Measurements from ENCODE around the gene SCT. TPM values are rescaled to one million over a fixed set of nuclear protein-coding genes. Genes with fewer than 3 reads are reported as not detected.

SCT gene
- total RNA-seq, 6 experiments from 2014 or later: not detected

GRCh38 chr11:624705-625635, 2.0 kb downstream of the SCT start, which contains the start of gene CDHR5:
CDHR5 (minus strand) TSS chr11:624955; CDS start chr11:624902, 53 bp downstream.
- H3K9me3 ChIP-seq: no peaks in the 10 kb centered on the region
- peak within 1 kb of the TSS in 1 of 3 donors; percentile 24 for H3K27ac ChIP-seq
- ATAC-seq (peak; percentile 57 to 83 (median 64)), DNase-seq (peak; percentile 41 to 66 (median 57))
- intact Hi-C loops (cut with DNase I): no loop called here
- 29% methylated on average over 4 of the region's 33 CpGs for WGBS (ENCODE audit: insufficient coverage, low coverage, low lambda C conversion rate, missing lambda C conversion rate)
- no peaks in the 10 kb centered on the region for H3K36me3 ChIP-seq
- H3K27me3 ChIP-seq: no peaks in the 10 kb centered on the region
- H3K4me3 ChIP-seq: peak within 1 kb of the TSS; percentile 47 to 56 (median 56)
- peaks cover 0 to 9% (median 0%) of the 10 kb centered on the region in 4 donors for H3K4me1 ChIP-seq
- TF ChIP-seq, protein P1, sequence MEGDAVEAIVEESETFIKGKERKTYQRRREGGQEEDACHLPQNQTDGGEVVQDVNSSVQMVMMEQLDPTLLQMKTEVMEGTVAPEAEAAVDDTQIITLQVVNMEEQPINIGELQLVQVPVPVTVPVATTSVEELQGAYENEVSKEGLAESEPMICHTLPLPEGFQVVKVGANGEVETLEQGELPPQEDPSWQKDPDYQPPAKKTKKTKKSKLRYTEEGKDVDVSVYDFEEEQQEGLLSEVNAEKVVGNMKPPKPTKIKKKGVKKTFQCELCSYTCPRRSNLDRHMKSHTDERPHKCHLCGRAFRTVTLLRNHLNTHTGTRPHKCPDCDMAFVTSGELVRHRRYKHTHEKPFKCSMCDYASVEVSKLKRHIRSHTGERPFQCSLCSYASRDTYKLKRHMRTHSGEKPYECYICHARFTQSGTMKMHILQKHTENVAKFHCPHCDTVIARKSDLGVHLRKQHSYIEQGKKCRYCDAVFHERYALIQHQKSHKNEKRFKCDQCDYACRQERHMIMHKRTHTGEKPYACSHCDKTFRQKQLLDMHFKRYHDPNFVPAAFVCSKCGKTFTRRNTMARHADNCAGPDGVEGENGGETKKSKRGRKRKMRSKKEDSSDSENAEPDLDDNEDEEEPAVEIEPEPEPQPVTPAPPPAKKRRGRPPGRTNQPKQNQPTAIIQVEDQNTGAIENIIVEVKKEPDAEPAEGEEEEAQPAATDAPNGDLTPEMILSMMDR (IDR thresholded peaks at IDR 0.05): no peak
- peak; percentile 9 for TF ChIP-seq POLR2A (IDR thresholded peaks at IDR 0.05)

DNA sequence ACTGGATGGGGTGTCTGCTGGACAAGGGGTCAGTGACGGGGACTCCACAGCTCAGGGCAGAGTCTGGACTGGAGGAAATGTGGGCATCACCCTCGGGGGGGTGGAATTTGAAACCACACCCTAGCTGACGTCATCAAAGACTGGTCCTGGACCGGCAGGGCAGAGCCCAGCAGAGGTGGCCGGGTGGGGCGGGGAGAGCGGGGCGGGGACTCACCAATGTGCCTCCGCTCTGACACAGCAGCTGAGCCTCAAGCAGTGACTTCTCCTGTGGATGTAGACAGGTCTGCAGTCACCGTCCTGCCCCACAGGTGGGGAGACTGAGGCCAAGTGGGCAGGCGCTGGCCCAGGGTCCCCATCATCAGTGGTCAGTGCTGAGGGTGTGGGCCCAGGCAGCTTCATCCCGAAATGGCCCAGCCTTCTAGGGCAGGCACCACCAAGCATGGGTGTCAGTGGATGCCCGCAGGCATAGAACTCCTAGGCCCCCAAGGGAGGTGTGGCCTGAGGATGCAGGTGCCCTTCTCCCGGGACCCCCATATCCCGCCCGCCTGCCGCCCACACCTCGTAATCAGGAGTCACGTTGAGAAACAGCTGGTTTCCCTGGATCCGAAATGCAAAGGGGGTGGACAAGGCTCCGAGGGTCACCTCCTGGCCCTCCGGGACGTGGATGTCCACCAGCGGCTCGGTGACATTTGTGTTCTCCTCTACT, 2.8 kb downstream of the SCT start:
- H3K4me1 ChIP-seq: peaks cover 0 to 9% (median 0%) of the 10 kb centered on the region in 4 donors
- WGBS (ENCODE audit: insufficient coverage, low coverage, low lambda C conversion rate, missing lambda C conversion rate): no CpG with 5 or more reads among the region's 25 CpGs
- TF ChIP-seq POLR2A (IDR thresholded peaks at IDR 0.05): no peak
- TF ChIP-seq, protein P1 (IDR thresholded peaks at IDR 0.05): no peak
- H3K9me3 ChIP-seq: no peaks in the 10 kb centered on the region
- H3K4me3 ChIP-seq: peak overlapping the region; percentile 47 to 56 (median 56)
- DNase-seq (peak; percentile 76 to 86 (median 82)), ATAC-seq (peak; percentile 72 to 85 (median 76))
- intact Hi-C loops (cut with DNase I): no loop called here
- H3K27me3 ChIP-seq: no peaks in the 10 kb centered on the region
- H3K27ac ChIP-seq: peak overlapping the region in 1 of 3 donors; percentile 24
- H3K36me3 ChIP-seq: no peaks in the 10 kb centered on the region

DNA sequence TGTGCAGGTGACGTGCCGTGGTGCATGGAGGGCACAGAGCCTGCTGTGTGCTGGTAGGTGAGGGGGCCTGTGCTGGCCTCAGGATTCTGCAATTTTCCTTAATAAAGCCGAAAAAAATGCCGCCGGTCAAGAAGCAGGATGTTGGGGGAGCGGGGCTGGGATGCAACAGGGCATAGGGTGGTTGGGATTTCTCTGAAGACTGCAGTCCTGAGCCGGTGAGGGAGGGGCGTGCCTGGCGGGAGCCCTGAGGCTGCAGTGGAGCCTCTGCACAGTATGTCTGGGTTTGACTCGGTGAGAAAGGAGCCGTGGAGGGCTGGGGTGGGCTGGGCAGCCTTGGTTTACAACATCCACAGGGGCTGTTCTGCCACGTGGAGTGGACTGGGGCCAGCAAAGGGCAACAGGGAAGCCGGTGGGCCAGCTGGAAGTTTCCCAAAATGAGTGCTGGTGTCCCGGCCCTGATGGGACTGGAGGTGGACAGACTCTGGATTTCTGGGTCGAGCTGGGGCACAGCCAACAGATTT, 3.6 kb downstream of the SCT start:
- TF ChIP-seq, protein P1 (IDR thresholded peaks at IDR 0.05): no peak
- no peak for TF ChIP-seq POLR2A (IDR thresholded peaks at IDR 0.05)
- WGBS (ENCODE audit: insufficient coverage, low coverage, low lambda C conversion rate, missing lambda C conversion rate): 100% methylated on average over 2 of the region's 15 CpGs
- intact Hi-C loops (cut with DNase I): no loop called here
- Histone ChIP-seq H3K4me1 (peaks cover 0 to 9% (median 0%) of the 10 kb centered on the region in 4 donors), H3K27ac (no peak overlapping the region), H3K9me3 (no peaks in the 10 kb centered on the region), H3K27me3 (no peaks in the 10 kb centered on the region), H3K36me3 (no peaks in the 10 kb centered on the region), H3K4me3 (no peak overlapping the region)
- peak in 2 of 3 donors; percentile 49 to 53 for DNase-seq
- ATAC-seq: no peak

DNA sequence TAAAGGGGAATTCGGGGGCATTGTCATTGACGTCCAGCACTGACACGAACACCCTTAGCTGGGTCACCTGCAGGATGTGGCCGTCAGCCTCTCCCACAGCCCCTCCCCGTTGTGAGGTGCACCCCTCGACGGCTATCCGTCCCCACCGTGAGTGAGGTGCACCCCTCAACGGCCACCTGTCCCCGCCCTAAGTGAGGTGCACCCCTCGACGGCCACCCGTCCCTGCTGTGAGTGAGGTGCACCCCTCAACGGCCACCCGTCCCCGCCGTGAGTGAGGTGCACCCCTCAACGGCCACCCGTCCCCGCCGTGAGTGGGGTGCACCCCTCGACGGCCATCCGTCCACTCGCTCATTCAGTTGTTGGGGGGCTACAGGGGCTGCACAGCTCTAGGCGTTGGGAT, 5.1 kb downstream of the SCT start:
- Histone ChIP-seq H3K4me1 (peaks cover 0 to 9% (median 0%) of the 10 kb centered on the region in 4 donors), H3K36me3 (no peaks in the 10 kb centered on the region), H3K27ac (no peak overlapping the region), H3K4me3 (no peak overlapping the region), H3K27me3 (no peaks in the 10 kb centered on the region), H3K9me3 (no peaks in the 10 kb centered on the region)
- 72% methylated on average over 21 of the region's 27 CpGs for WGBS (ENCODE audit: insufficient coverage, low coverage, low lambda C conversion rate, missing lambda C conversion rate)
- TF ChIP-seq, protein P1 (IDR thresholded peaks at IDR 0.05): no peak
- no peak for TF ChIP-seq POLR2A (IDR thresholded peaks at IDR 0.05)
- intact Hi-C loops (cut with DNase I): no loop called here
- DNase-seq: no peak
- no peak for ATAC-seq

All from right lobe of liver (tissue), 6 donors.